ENCODE data around the gene WDR90.

Gene WDR90

DNA sequence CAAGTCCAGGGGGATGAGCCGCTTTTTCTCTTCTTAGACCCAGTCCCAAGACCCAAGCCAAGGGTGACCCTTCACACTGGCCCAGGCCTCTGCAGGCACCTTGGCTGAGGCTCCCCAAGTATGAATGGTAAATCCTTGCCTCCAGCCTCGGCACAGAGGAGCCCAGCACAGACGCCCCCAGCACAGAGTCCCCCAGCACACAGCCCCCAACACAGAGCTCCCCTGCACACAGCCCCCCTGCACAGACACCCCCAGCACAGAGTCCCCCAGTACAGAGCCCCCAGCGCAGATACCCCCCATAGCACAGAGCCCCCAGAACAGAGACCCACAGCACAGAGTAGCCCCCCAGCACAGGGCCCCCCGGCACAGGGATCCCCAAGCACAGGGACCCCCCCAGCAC is 8.6 kb upstream of the WDR90 start:
- Histone ChIP-seq H3K4me3 (peak overlapping the region; percentile 76 to 95 (median 86); a peak in 18 of 20 replicates), H3K36me3 (peaks cover 0 to 18% (median 7%) of the 10 kb centered on the region in 11 experiments; a peak in 7 of 22 replicates), H3K9me3 (replicated peaks in 1 of 11) (no peaks in the 10 kb centered on the region), H4K20me1 (peaks cover 14 to 34% (median 29%) of the 10 kb centered on the region in 11 experiments; a peak in 18 of 22 replicates), H3K9ac (peak overlapping the region; percentile 76 to 92 (median 87); a peak in 18 of 22 replicates), H3K4me1 (peaks cover 61 to 77% (median 69%) of the 10 kb centered on the region in 10 experiments), H3K27me3 (no peaks in the 10 kb centered on the region), H3K27ac (peak overlapping the region in 7 of 11 experiments; percentile 81 to 91 (median 89); a peak in 10 of 22 replicates), H3K4me2 (peak overlapping the region; percentile 86 to 100 (median 99))
- no peak for TF ChIP-seq Cebpa-rat (IDR thresholded peaks at IDR 0.05)

DNA sequence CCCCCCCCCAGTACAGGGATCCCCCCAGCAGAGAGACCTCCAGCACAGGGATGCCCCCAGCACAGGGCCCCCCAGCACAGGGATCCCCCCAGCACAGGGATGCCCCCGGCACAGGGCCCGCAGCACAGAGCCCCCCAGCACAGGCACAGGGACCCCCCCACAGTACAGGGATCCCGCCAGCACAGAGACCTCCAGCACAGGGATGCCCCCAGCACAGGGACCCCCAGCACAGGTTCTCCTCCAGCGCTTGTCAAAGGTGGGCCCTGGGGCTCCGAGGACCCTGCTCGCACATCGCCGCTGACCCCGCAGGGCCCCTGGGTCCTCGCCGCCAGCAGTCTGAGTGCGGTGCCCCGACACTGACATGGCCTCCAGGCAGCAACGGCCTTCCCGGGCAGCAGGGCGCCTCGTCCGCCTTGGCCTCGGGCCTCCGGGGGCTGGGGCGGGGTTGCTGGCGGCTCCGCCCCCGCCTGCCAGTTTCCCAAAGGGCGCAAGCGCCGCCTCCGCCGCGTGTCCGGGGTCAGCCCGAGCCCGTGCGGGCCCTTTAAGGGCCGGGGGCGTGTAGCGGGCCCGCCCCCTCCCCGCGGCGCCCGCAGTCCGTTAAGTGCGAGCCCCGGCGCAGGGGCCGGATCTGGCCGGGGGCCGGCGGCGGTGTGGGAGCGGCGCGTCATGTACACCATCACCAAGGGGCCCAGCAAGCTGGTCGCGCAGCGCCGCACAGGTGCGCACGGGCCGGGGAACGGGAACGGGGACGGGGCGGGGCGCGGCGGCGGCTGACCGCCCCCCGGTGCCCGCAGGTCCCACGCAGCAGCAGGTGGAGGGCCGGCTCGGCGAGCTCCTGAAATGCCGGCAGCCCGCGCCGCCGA is 7.6 kb upstream of the WDR90 start, which contains the start of gene MCRIP2:
MCRIP2 (plus strand) TSS at position 503 of the 863 bp plus-strand sequence; CDS start at position 667, 164 bp downstream.
- H3K27ac ChIP-seq = peak within 1 kb of the TSS; percentile 78 to 91 (median 85)
- peak within 1 kb of the TSS; percentile 76 to 92 (median 87) for H3K9ac ChIP-seq
- peak within 1 kb of the TSS; percentile 86 to 100 (median 99) for H3K4me2 ChIP-seq
- no peak for TF ChIP-seq Cebpa-rat (IDR thresholded peaks at IDR 0.05)
- no peaks in the 10 kb centered on the region for H3K27me3 ChIP-seq
- H3K9me3 ChIP-seq (replicated peaks in 1 of 11) = no peaks in the 10 kb centered on the region
- H3K4me1 ChIP-seq = peaks cover 70 to 86% (median 78%) of the 10 kb centered on the region in 10 experiments
- peak within 1 kb of the TSS; percentile 76 to 95 (median 86) for H3K4me3 ChIP-seq
- H3K36me3 ChIP-seq = peaks cover 0 to 27% (median 12%) of the 10 kb centered on the region in 11 experiments; a peak in 13 of 22 replicates
- peaks cover 23 to 43% (median 39%) of the 10 kb centered on the region in 11 experiments; a peak in 19 of 22 replicates for H4K20me1 ChIP-seq

DNA sequence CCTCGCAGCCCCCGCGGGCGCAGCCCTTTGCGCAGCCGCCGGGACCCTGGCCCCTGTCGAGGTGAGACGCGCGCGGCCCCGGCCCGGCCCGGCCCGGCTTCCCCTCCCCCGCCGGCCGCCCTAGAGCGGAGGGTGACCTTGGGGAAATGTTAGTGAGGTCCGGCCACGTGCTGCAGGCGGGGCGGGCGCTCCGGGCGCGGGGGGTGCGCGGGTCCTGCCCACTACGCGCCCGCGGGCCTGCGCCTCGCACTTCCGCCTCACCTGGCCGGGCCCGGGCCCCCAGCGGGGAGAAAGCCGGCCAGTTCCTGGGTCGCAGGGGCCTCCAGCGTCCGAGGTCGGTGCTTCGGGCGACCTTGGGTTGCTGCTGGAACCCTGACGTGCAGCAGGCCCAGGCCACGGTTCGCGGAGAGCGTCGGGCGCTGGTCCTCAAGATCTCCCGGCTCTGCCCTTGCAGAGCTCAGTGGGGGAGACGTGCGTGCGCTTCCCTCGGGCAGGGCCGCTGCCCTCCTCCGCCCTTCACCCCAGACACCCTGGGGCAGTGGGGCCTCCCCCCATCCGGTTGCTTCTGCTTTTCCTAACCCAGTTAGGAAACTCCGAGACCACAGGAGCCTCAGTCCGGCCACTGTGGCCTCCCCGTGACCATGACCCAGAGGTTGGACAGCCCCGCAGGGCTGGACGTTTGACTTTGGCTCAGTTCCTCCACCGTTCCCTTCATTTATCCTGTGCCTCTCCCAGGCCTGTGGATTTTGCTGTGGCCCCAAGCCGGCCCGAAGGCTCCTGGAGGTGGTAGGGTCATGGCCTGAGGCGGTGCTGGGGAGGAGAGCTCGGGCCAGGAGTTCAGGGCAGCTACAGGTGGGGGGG is 6.7 kb upstream of the WDR90 start:
- Histone ChIP-seq H3K4me2 (peak overlapping the region; percentile 86 to 100 (median 99)), H3K4me1 (peaks cover 76 to 92% (median 84%) of the 10 kb centered on the region in 10 experiments), H3K9me3 (replicated peaks in 1 of 11) (no peaks in the 10 kb centered on the region), H4K20me1 (peaks cover 26 to 51% (median 48%) of the 10 kb centered on the region in 11 experiments; a peak in 19 of 22 replicates), H3K4me3 (peak overlapping the region; percentile 76 to 95 (median 86)), H3K9ac (peak overlapping the region; percentile 76 to 92 (median 87)), H3K27me3 (no peaks in the 10 kb centered on the region), H3K27ac (peak overlapping the region; percentile 78 to 91 (median 85)), H3K36me3 (peaks cover 0 to 35% (median 20%) of the 10 kb centered on the region in 11 experiments; a peak in 15 of 22 replicates)
- no peak for TF ChIP-seq Cebpa-rat (IDR thresholded peaks at IDR 0.05)

DNA sequence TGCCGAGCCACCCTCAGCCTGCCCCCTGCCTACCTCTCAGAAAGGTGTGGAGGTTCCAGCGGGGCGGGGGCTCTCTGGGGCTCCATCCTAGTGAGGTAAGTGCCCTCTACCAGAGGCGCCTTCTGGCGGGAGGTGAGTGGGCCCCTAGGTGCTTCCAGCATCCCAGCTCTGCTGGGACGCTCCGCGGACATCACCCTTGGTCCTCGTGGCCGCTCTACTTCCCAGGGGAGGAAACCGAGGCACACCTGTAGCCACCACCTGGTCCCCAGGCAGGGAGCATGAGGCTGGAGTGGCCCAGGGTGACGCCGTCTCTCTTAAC is 6.2 kb upstream of the WDR90 start:
- peak overlapping the region; percentile 76 to 95 (median 86) for H3K4me3 ChIP-seq
- H3K4me2 ChIP-seq = peak overlapping the region; percentile 86 to 100 (median 99)
- peaks cover 0 to 37% (median 22%) of the 10 kb centered on the region in 11 experiments; a peak in 15 of 22 replicates for H3K36me3 ChIP-seq
- peaks cover 26 to 57% (median 52%) of the 10 kb centered on the region in 11 experiments; a peak in 19 of 22 replicates for H4K20me1 ChIP-seq
- H3K27ac ChIP-seq = peak overlapping the region; percentile 78 to 91 (median 85); a peak in 21 of 22 replicates
- peak overlapping the region; percentile 76 to 92 (median 87) for H3K9ac ChIP-seq
- peaks cover 76 to 92% (median 84%) of the 10 kb centered on the region in 10 experiments for H3K4me1 ChIP-seq
- H3K27me3 ChIP-seq = no peaks in the 10 kb centered on the region
- no peaks in the 10 kb centered on the region for H3K9me3 ChIP-seq (replicated peaks in 1 of 11)
- TF ChIP-seq Cebpa-rat (IDR thresholded peaks at IDR 0.05) = no peak

DNA sequence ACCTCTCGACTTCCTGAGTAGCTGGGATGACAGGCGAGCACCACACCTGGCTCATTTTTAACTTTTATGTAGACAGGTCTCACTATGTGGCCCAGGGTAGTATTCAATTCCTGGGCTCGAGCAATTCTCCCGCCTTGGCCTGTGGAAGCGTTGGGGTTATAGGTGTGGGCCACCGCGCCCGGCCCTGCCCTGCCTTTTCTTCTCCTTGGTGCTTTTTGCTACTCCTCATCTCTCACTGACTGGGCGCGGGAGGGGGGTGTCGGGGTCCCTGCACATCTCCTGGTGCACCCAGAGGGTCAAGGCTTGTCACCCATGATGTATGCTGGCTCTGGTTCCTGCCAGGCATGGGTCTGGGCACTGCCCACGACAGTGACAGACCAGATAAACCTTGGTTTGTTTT is 4.6 kb upstream of the WDR90 start:
- H3K9me3 ChIP-seq (replicated peaks in 1 of 11) = no peaks in the 10 kb centered on the region
- peaks cover 71 to 86% (median 77%) of the 10 kb centered on the region in 10 experiments for H3K4me1 ChIP-seq
- peak overlapping the region in 1 of 11 experiments; percentile 39; a peak in 1 of 22 replicates for H3K9ac ChIP-seq
- no peak for TF ChIP-seq Cebpa-rat (IDR thresholded peaks at IDR 0.05)
- H3K36me3 ChIP-seq = peaks cover 0 to 37% (median 22%) of the 10 kb centered on the region in 11 experiments; a peak in 15 of 22 replicates
- H3K4me2 ChIP-seq = peak overlapping the region in 7 of 11 experiments; percentile 20 to 99 (median 98); a peak in 9 of 22 replicates
- no peak overlapping the region for H3K4me3 ChIP-seq
- H3K27me3 ChIP-seq = no peaks in the 10 kb centered on the region
- H4K20me1 ChIP-seq = peaks cover 26 to 60% (median 52%) of the 10 kb centered on the region in 11 experiments; a peak in 19 of 22 replicates
- no peak overlapping the region for H3K27ac ChIP-seq

DNA sequence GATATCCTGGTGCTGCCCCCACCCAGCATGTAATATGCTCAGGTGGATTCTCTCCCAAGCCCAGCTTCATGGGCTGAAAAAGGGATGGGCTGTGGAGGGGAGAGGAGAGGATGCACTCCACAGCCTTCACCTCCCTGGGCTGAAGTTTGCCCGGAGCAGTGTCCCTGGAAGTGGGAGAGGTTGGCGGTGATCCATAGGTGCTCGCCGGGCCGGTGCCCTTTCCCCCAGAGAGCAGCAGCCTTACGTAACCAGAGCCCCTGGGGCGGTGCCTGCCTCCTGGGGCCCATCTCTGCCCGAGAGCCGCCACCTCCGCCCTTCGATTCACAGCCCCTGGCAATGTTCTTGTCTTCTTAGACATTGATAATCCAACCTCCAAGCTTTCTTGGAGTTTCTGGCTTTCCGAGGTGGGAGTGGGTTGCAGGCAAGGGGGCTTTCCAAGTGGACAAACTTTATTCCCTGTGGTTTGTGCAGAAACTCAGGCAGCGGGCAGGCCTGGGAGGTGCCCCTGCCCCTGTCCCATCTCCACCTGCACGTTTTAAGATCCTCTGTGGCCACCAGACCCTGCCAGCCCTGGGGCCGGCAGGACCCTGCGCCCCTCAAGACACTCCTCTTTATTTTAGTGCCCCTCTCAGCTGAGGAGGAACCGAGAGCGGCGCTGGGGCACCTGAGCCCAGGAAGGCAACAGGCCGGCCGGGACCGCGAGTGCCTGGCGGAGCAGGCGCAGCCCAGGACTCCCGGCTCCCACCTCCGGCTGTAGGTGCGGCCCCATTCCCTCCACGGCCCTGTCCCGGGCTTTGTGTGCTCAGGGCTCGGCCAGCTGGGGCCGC is 3.1 kb upstream of the WDR90 start:
- Histone ChIP-seq H3K9me3 (replicated peaks in 1 of 11) (no peaks in the 10 kb centered on the region), H3K36me3 (peaks cover 0 to 41% (median 22%) of the 10 kb centered on the region in 11 experiments; a peak in 15 of 22 replicates), H3K4me3 (no peak overlapping the region), H3K4me2 (peak overlapping the region; percentile 86 to 99 (median 95)), H3K9ac (peak overlapping the region in 10 of 11 experiments; percentile 15 to 91 (median 53); a peak in 18 of 22 replicates), H3K27me3 (no peaks in the 10 kb centered on the region), H3K27ac (peak overlapping the region in 2 of 11 experiments; percentile 17 to 28; a peak in 3 of 22 replicates), H3K4me1 (peaks cover 67 to 84% (median 77%) of the 10 kb centered on the region in 10 experiments), H4K20me1 (peaks cover 26 to 61% (median 52%) of the 10 kb centered on the region in 11 experiments; a peak in 19 of 22 replicates)
- TF ChIP-seq Cebpa-rat (IDR thresholded peaks at IDR 0.05) = no peak

DNA sequence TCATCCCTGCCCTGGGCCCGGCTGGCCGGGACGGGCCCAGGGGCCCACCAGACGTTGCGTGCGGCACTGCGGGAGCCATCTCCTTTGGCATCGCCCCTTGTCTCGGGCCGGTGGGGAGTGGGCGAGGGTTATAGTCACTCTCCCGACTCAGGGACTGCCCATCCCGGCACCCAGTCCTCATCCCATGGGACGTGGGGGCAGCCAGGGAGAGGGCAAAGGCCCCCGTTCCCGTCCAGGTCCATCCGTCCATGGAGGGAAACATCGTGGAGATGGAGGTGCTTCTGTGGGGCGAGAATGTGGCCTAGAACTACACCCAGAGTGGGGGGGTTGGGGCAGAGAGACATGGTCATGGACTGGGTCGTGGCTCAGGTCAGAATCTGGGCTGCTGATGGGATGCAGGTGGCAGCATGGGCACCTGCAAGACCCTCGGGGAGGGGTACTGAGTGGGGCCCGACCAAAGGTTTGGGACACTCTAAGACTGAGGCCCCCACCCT is 2.4 kb upstream of the WDR90 start:
- peak overlapping the region in 2 of 11 experiments; percentile 17 to 28; a peak in 1 of 22 replicates for H3K27ac ChIP-seq
- no peak overlapping the region for H3K4me3 ChIP-seq
- peak overlapping the region in 10 of 11 experiments; percentile 14 to 91 (median 53); a peak in 10 of 22 replicates for H3K9ac ChIP-seq
- H3K36me3 ChIP-seq = peaks cover 0 to 48% (median 27%) of the 10 kb centered on the region in 11 experiments; a peak in 17 of 22 replicates
- H3K9me3 ChIP-seq (replicated peaks in 1 of 11) = no peaks in the 10 kb centered on the region
- H4K20me1 ChIP-seq = peaks cover 26 to 66% (median 52%) of the 10 kb centered on the region in 11 experiments; a peak in 19 of 22 replicates
- H3K4me2 ChIP-seq = peak overlapping the region; percentile 86 to 99 (median 95); a peak in 21 of 22 replicates
- no peaks in the 10 kb centered on the region for H3K27me3 ChIP-seq
- TF ChIP-seq Cebpa-rat (IDR thresholded peaks at IDR 0.05) = no peak
- peaks cover 63 to 84% (median 72%) of the 10 kb centered on the region in 10 experiments for H3K4me1 ChIP-seq
